IPS-20b (cell line): Measurements from ENCODE around the gene FAM124B.

Experiments
- H3K27ac ChIP-seq: one replicate; pipeline ENCODE4 v1.5.1; 2013; ENCODE audit warnings: low read length
- H3K27me3 ChIP-seq: 2 replicates; pipeline ENCODE4 v1.6.1; 2013; ENCODE audit warnings: mild to moderate bottlenecking, low read length, inconsistent platforms; ENCODE audit not compliant: insufficient read depth
- H3K36me3 ChIP-seq: 2 replicates; pipeline ENCODE4 v1.6.1; 2013; ENCODE audit warnings: low read depth, mild to moderate bottlenecking, inconsistent platforms, low read length, moderate library complexity; ENCODE audit not compliant: insufficient read depth
- H3K4me1 ChIP-seq: 2 replicates; pipeline ENCODE4 v1.6.1; 2013; ENCODE audit warnings: mild to moderate bottlenecking, control low read depth, inconsistent platforms, low read length, moderate library complexity; ENCODE audit not compliant: insufficient read depth
- H3K4me3 ChIP-seq: 2 replicates; pipeline ENCODE4 v1.5.1; 2013; ENCODE audit warnings: mild to moderate bottlenecking, low read length, inconsistent platforms
- H3K9ac ChIP-seq: 2 replicates; pipeline ENCODE4 v1.6.1; 2013; ENCODE audit warnings: low read depth, mild to moderate bottlenecking, inconsistent platforms, low read length, moderate library complexity
- H3K9me3 ChIP-seq: 2 replicates; pipeline ENCODE4 v1.6.1; 2013; ENCODE audit warnings: mild to moderate bottlenecking, low read depth, low read length, inconsistent platforms; ENCODE audit not compliant: insufficient read depth

FAM124B gene

DNA sequence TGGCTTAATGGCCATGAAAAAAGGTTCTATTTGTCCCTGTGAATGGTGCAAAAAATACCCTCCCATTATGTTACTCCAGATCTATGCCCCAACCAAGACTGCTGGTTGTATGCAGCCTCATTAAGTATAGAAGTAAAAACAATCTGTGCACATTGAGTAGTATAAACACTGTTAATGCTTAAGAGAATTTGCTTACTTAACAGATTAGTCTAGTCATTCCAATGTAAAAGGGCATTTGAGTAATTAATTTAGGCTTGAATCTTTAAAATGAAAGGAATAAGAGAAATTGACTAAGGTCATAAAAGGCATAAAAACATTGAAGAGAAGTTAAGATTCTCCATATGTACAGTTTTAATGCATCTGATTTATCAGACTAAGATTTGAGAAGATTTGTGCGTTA, 51.2 kb downstream of the FAM124B start:
- Histone ChIP-seq H3K36me3 (no peaks in the 10 kb centered on the region), H3K9me3 (no peaks in the 10 kb centered on the region; the same call in 1 of the 2 replicates), H3K9ac (no peak overlapping the region), H3K27ac (no peak overlapping the region), H3K27me3 (no peaks in the 10 kb centered on the region), H3K4me3 (no peak overlapping the region), H3K4me1 (no peaks in the 10 kb centered on the region)

DNA sequence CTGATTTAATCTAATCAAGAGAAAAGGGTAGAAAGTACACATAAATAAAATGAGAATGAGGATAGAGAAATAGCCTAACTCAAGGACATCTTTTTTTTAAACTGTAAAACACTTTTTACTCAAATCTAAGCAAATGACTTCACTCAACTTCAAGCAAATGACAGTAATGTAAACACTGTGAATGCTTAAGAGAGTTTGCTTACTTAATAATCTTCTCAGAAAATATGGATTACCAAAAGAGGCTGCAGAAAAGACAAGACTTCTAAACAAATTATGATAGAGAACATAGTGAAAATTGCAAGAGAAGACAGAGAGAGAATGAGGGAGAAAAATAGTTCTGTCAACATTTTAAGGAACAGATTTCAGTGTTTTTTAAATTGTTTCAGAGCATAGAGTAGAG, 52.5 kb downstream of the FAM124B start:
- H3K4me3 ChIP-seq: no peak overlapping the region
- no peak overlapping the region for H3K27ac ChIP-seq
- no peaks in the 10 kb centered on the region for H3K36me3 ChIP-seq
- no peaks in the 10 kb centered on the region; the same call in 1 of the 2 replicates for H3K9me3 ChIP-seq
- H3K9ac ChIP-seq: no peak overlapping the region
- no peaks in the 10 kb centered on the region for H3K27me3 ChIP-seq
- no peaks in the 10 kb centered on the region for H3K4me1 ChIP-seq

GRCh38 chr2:224347176-224348051, 54.5 kb downstream of the FAM124B start:
- no peaks in the 10 kb centered on the region for H3K36me3 ChIP-seq
- no peak overlapping the region for H3K4me3 ChIP-seq
- H3K9ac ChIP-seq: no peak overlapping the region
- H3K27me3 ChIP-seq: no peaks in the 10 kb centered on the region
- no peaks in the 10 kb centered on the region for H3K4me1 ChIP-seq
- no peaks in the 10 kb centered on the region; the same call in 1 of the 2 replicates for H3K9me3 ChIP-seq
- no peak overlapping the region for H3K27ac ChIP-seq

GRCh38 chr2:224345492-224345891, 56.4 kb downstream of the FAM124B start:
- Histone ChIP-seq H3K36me3 (no peaks in the 10 kb centered on the region), H3K4me3 (no peak overlapping the region), H3K27me3 (no peaks in the 10 kb centered on the region), H3K9ac (no peak overlapping the region), H3K4me1 (no peaks in the 10 kb centered on the region), H3K9me3 (no peaks in the 10 kb centered on the region; the same call in 1 of the 2 replicates), H3K27ac (no peak overlapping the region)

- Histone ChIP-seq H3K4me1 (no peaks in the 10 kb centered on the region), H3K27me3 (no peaks in the 10 kb centered on the region), H3K36me3 (no peaks in the 10 kb centered on the region), H3K27ac (no peak overlapping the region), H3K9ac (no peak overlapping the region), H3K4me3 (no peak overlapping the region), H3K9me3 (no peaks in the 10 kb centered on the region; the same call in 1 of the 2 replicates)
Observed at GRCh38 chr2:224343226-224343625, 58.7 kb downstream of the FAM124B start.

GRCh38 chr2:224335991-224336390, 65.9 kb downstream of the FAM124B start:
- H3K27ac ChIP-seq: no peak overlapping the region
- H3K36me3 ChIP-seq: no peaks in the 10 kb centered on the region
- no peaks in the 10 kb centered on the region for H3K4me1 ChIP-seq

GRCh38 chr2:224334726-224335125, 67.2 kb downstream of the FAM124B start:
- Histone ChIP-seq H3K27ac (no peak overlapping the region), H3K9me3 (no peaks in the 10 kb centered on the region), H3K9ac (no peak overlapping the region), H3K36me3 (no peaks in the 10 kb centered on the region), H3K27me3 (no peaks in the 10 kb centered on the region), H3K4me1 (no peaks in the 10 kb centered on the region), H3K4me3 (no peak overlapping the region)

More at GRCh38 chr2:224335991-224336390, 65.9 kb downstream of the FAM124B start:
- Histone ChIP-seq H3K27me3 (no peaks in the 10 kb centered on the region), H3K9ac (no peak overlapping the region), H3K9me3 (no peaks in the 10 kb centered on the region), H3K4me3 (no peak overlapping the region)

DNA sequence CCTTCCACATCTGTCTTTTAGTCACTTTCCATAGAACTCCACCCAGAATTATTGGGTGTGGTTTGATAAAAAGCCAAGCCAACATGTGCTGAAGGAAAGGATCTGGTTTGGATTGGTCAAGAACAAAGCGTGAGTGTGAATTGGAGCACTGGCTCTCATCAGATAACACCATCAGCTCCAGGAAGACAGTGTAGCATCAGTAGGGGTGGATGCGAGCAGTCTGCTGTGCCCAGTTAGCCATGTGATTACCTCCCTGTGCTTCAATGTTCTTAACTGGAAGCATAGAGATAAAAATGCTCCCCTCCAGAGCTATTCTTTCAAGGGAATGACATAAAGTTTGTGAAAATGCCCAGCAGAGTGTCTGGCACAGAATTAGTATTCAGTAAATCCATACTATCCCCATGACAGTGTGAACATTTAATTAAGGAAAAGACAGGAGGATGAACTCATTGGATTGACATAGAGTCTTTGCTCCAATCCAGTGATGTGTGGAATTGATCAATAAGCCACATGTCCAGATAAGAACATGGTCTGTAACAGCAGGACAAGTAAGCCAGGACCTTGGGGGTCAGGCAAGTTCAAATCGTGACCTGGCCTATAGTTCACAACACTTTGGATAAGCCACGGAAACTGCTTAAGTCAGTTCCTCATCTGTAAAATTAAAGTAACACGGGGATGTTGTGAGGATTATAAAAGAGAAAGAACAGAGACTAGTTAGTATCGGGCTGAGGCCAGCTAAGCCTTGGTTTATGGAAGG, 68.0 kb downstream of the FAM124B start:
- no peak overlapping the region for H3K9ac ChIP-seq
- H3K27ac ChIP-seq: no peak overlapping the region
- H3K4me1 ChIP-seq: no peaks in the 10 kb centered on the region
- H3K27me3 ChIP-seq: no peaks in the 10 kb centered on the region
- no peaks in the 10 kb centered on the region for H3K9me3 ChIP-seq
- H3K36me3 ChIP-seq: no peaks in the 10 kb centered on the region
- H3K4me3 ChIP-seq: no peak overlapping the region

- H3K9me3 ChIP-seq: no peaks in the 10 kb centered on the region
- H3K36me3 ChIP-seq: no peaks in the 10 kb centered on the region
- no peak overlapping the region for H3K4me3 ChIP-seq
- no peaks in the 10 kb centered on the region for H3K4me1 ChIP-seq
- H3K9ac ChIP-seq: no peak overlapping the region
- no peaks in the 10 kb centered on the region for H3K27me3 ChIP-seq
- no peak overlapping the region for H3K27ac ChIP-seq
Observed at GRCh38 chr2:224331698-224332097, 70.2 kb downstream of the FAM124B start.

GRCh38 chr2:224328798-224329197, 73.1 kb downstream of the FAM124B start:
- no peak overlapping the region for H3K9ac ChIP-seq
- H3K4me1 ChIP-seq: no peaks in the 10 kb centered on the region; the same call in 1 of the 2 replicates
- H3K36me3 ChIP-seq: no peaks in the 10 kb centered on the region
- no peaks in the 10 kb centered on the region for H3K27me3 ChIP-seq
- H3K4me3 ChIP-seq: no peak overlapping the region
- no peaks in the 10 kb centered on the region for H3K9me3 ChIP-seq
- H3K27ac ChIP-seq: no peak overlapping the region
